Suprapubic skin (tissue), 4 donors: ENCODE data around the gene TCF15. TPM values are rescaled to one million over a fixed set of nuclear protein-coding genes. Genes with fewer than 3 reads are reported as not detected.
A peak's percentile ranks its signal among the peaks of the same experiment; 100 is the strongest.

Experiments used
- DNase-seq, 2 donors: peaks; one replicate each; pipeline ENCODE4 v3.0.0-alpha.2; 2019; ENCODE audit warnings: low spot score in 2 of 2
- H3K27ac ChIP-seq: fragments of 200-600 bp; sonication (generic); one replicate; pipeline ENCODE4 v1.5.1; 2019
- H3K27me3 ChIP-seq: fragments of 200-600 bp; sonication (generic); one replicate; pipeline ENCODE4 v1.5.1; 2019
- H3K36me3 ChIP-seq: fragments of 200-600 bp; sonication (generic); one replicate; pipeline ENCODE4 v1.5.1; 2019
- H3K4me1 ChIP-seq: fragments of 200-600 bp; sonication (generic); one replicate; pipeline ENCODE4 v1.5.1; 2019
- H3K4me3 ChIP-seq: fragments of 200-600 bp; sonication (generic); one replicate; pipeline ENCODE4 v1.5.1; 2019; ENCODE audit warnings: mild to moderate bottlenecking
- H3K9me3 ChIP-seq: fragments of 200-600 bp; sonication (generic); one replicate; pipeline ENCODE4 v1.5.1; 2019
- EP300 ChIP-seq: sonication (generic); formaldehyde crosslinking; IDR thresholded peaks from one replicate; pipeline ENCODE4 v1.6.1; 2017; ENCODE audit warnings: antibody characterized with exemption
- POLR2A ChIP-seq, 2 donors: fragments of 450-650 bp; IDR thresholded peaks; one replicate each; pipeline ENCODE4 v1.6.1; 2017; ENCODE audit warnings: antibody characterized with exemption in 2 of 2, mild to moderate bottlenecking in 2 of 2, moderate library complexity in 2 of 2
- POLR2AphosphoS5 ChIP-seq, 3 donors: sonication (generic); formaldehyde crosslinking; IDR thresholded peaks; one replicate each; pipeline ENCODE4 v1.6.1; 2017; ENCODE audit warnings: antibody characterized with exemption in 3 of 3
- WGBS: methylation state at CpG from one replicate; pipeline ENCODE4 v1.1.5; 2018; 5-methylcytosine and 5-hydroxymethylcytosine counted together
- total RNA-seq, 4 donors: library from RNA; depleted of rRNA; stranded (reverse); fragments of >200 nt; gene quantifications; one replicate each; pipeline ENCODE4 v1.1.0, GENCODE V29; 2016
- TF ChIP-seq, protein P1 (sequence below), 2 donors: fragments of 200-600 bp in 1 of 2; fragments of 450-650 bp in 1 of 2; sonication (generic) in 1 of 2; IDR thresholded peaks; one replicate each; pipeline ENCODE4 v1.5.1; 2016 to 2019; ENCODE audit warnings: antibody characterized with exemption in 2 of 2, mild to moderate bottlenecking in 1 of 2, moderate library complexity in 1 of 2

The TCF15 gene
- total RNA-seq, 4 donors from 2014 or later: 0.76 TPM; not detected in 3

- TF ChIP-seq POLR2AphosphoS5 (IDR thresholded peaks at IDR 0.05) (no peak), EP300 (no peak), POLR2A (IDR thresholded peaks at IDR 0.05) (no peak)
- TF ChIP-seq, protein P1, sequence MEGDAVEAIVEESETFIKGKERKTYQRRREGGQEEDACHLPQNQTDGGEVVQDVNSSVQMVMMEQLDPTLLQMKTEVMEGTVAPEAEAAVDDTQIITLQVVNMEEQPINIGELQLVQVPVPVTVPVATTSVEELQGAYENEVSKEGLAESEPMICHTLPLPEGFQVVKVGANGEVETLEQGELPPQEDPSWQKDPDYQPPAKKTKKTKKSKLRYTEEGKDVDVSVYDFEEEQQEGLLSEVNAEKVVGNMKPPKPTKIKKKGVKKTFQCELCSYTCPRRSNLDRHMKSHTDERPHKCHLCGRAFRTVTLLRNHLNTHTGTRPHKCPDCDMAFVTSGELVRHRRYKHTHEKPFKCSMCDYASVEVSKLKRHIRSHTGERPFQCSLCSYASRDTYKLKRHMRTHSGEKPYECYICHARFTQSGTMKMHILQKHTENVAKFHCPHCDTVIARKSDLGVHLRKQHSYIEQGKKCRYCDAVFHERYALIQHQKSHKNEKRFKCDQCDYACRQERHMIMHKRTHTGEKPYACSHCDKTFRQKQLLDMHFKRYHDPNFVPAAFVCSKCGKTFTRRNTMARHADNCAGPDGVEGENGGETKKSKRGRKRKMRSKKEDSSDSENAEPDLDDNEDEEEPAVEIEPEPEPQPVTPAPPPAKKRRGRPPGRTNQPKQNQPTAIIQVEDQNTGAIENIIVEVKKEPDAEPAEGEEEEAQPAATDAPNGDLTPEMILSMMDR (IDR thresholded peaks at IDR 0.05): no peak
- Histone ChIP-seq H3K9me3 (no peaks in the 10 kb centered on the region), H3K27ac (no peak overlapping the region), H3K27me3 (peaks cover 54% of the 10 kb centered on the region), H3K36me3 (no peaks in the 10 kb centered on the region), H3K4me3 (no peak overlapping the region), H3K4me1 (peaks cover 11% of the 10 kb centered on the region)
- peak in 1 of 2 donors; percentile 58 for DNase-seq
- whole genome bisulfite sequencing: 60% methylated on average over 3 of the region's 3 CpGs
Observed at GRCh38 chr20:576156-576555, 34.0 kb downstream of the TCF15 start.

- no peaks in the 10 kb centered on the region for H3K36me3 ChIP-seq
- no peak for DNase-seq
- no peak overlapping the region for H3K27ac ChIP-seq
- TF ChIP-seq POLR2AphosphoS5 (IDR thresholded peaks at IDR 0.05) (no peak), POLR2A (IDR thresholded peaks at IDR 0.05) (no peak), EP300 (no peak)
- TF ChIP-seq, protein P1 (IDR thresholded peaks at IDR 0.05): no peak
- H3K9me3 ChIP-seq: no peaks in the 10 kb centered on the region
- 89% methylated on average over 3 of the region's 3 CpGs for WGBS
- H3K4me3 ChIP-seq: no peak overlapping the region
- H3K27me3 ChIP-seq: peaks cover 48% of the 10 kb centered on the region
- H3K4me1 ChIP-seq: peaks cover 11% of the 10 kb centered on the region
Observed at GRCh38 chr20:575230-575629, 34.9 kb downstream of the TCF15 start.

DNA sequence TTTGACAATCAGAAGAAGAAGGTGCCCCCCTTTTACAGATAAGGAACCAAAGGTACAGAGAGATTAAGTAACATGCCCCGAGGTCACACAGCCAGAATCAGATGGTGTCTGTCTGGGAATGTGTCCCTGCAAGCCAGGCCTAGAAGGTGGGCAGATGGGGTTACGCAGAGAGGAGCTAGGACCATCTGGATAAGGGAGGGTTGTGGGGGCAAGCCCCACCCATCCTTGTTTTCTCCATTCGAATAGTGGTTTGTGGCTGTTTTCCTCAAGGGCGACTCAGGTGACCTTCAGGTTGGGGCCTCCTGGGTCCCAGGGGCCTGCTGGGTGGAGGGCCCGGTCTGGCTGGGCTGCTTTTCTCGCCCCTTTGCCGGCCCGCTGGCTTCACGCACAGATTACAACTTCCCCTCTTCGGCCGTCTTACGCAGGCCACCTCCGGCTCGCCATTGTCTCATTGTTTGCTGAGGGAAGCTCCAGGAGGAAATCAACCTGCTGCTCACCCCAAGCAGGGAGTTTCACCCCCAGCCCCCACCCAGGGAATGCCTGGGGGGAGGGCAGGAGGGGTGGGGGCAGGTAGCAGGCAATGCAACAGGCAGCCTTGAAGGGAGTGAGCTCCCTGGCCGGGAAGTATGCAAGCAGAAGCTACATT, 35.7 kb downstream of the TCF15 start:
- Histone ChIP-seq H3K27ac (no peak overlapping the region), H3K36me3 (no peaks in the 10 kb centered on the region), H3K4me1 (peaks cover 11% of the 10 kb centered on the region), H3K4me3 (no peak overlapping the region), H3K27me3 (peaks cover 49% of the 10 kb centered on the region), H3K9me3 (no peaks in the 10 kb centered on the region)
- no peak for TF ChIP-seq POLR2AphosphoS5 (IDR thresholded peaks at IDR 0.05)
- TF ChIP-seq, protein P1 (IDR thresholded peaks at IDR 0.05): no peak
- no peak for TF ChIP-seq EP300
- no peak for TF ChIP-seq POLR2A (IDR thresholded peaks at IDR 0.05)
- WGBS: 50% methylated on average over 15 of the region's 15 CpGs
- peak in 1 of 2 donors; percentile 56 for DNase-seq

- Histone ChIP-seq H3K4me3 (no peak overlapping the region), H3K9me3 (no peaks in the 10 kb centered on the region), H3K27ac (no peak overlapping the region), H3K4me1 (peaks cover 11% of the 10 kb centered on the region), H3K36me3 (no peaks in the 10 kb centered on the region), H3K27me3 (peaks cover 54% of the 10 kb centered on the region)
- peak in 1 of 2 donors; percentile 20 for DNase-seq
- 74% methylated on average over 12 of the region's 12 CpGs for WGBS
- TF ChIP-seq EP300: no peak
- TF ChIP-seq POLR2AphosphoS5 (IDR thresholded peaks at IDR 0.05): no peak
- TF ChIP-seq, protein P1 (IDR thresholded peaks at IDR 0.05): no peak
- no peak for TF ChIP-seq POLR2A (IDR thresholded peaks at IDR 0.05)
Observed at GRCh38 chr20:573414-574296, 36.5 kb downstream of the TCF15 start.

- H3K9me3 ChIP-seq: no peaks in the 10 kb centered on the region
Observed at GRCh38 chr20:572727-573126, 37.4 kb downstream of the TCF15 start.

More at GRCh38 chr20:572727-573126, 37.4 kb downstream of the TCF15 start:
- WGBS: 47% methylated on average over 7 of the region's 7 CpGs
- Histone ChIP-seq H3K36me3 (no peaks in the 10 kb centered on the region), H3K4me1 (peaks cover 11% of the 10 kb centered on the region), H3K27me3 (peaks cover 64% of the 10 kb centered on the region), H3K27ac (no peak overlapping the region), H3K4me3 (no peak overlapping the region)
- no peak for DNase-seq
- TF ChIP-seq POLR2AphosphoS5 (IDR thresholded peaks at IDR 0.05) (no peak), EP300 (no peak), POLR2A (IDR thresholded peaks at IDR 0.05) (no peak)
- TF ChIP-seq, protein P1 (IDR thresholded peaks at IDR 0.05): no peak
